Stimulated activated CD8-positive, alpha-beta memory T cell treated with anti-CD3 and anti-CD28 coated beads, Interleukin-7, amount 100 ng/mL, for 24 hours (primary cell): Measurements from ENCODE around the gene DSE.

ENCODE experiments used
- DNase-seq: peaks from one replicate; pipeline ENCODE4 v3.0.0-alpha.2; 2020; ENCODE audit warnings: low read depth

DSE gene

GRCh38 chr6:116417661-116418060 lies 46.9 kb downstream of the DSE start:
- no peak for DNase-seq

GRCh38 chr6:116419069-116419786 lies 48.5 kb downstream of the DSE start:
- no peak for DNase-seq

- no peak for DNase-seq
These were observed 49.6 kb downstream of the DSE start for GRCh38 chr6:116420341-116420740.

- DNase-seq = no peak
These were observed 51.5 kb downstream of the DSE start for GRCh38 chr6:116422238-116422637.

GRCh38 chr6:116424001-116424400 lies 53.3 kb downstream of the DSE start:
- no peak for DNase-seq

GRCh38 chr6:116426551-116426950 lies 55.8 kb downstream of the DSE start:
- no peak for DNase-seq

- no peak for DNase-seq
These were observed 58.4 kb downstream of the DSE start for GRCh38 chr6:116429111-116429510.

GRCh38 chr6:116430860-116431259 lies 60.1 kb downstream of the DSE start:
- no peak for DNase-seq

GRCh38 chr6:116431964-116432595 lies 61.3 kb downstream of the DSE start:
- DNase-seq = no peak

- DNase-seq = no peak
These were observed 62.5 kb downstream of the DSE start for GRCh38 chr6:116433206-116433712.

GRCh38 chr6:116434056-116434725 lies 63.4 kb downstream of the DSE start:
- no peak for DNase-seq

GRCh38 chr6:116436586-116436985 lies 65.8 kb downstream of the DSE start:
- DNase-seq = no peak

- DNase-seq = no peak
These were observed 66.9 kb downstream of the DSE start for GRCh38 chr6:116437656-116438055.

GRCh38 chr6:116438590-116439448 lies 68.1 kb downstream of the DSE start:
- no peak for DNase-seq

GRCh38 chr6:116439522-116440051 lies 68.8 kb downstream of the DSE start:
- DNase-seq = no peak

GRCh38 chr6:116443105-116443504 lies 72.4 kb downstream of the DSE start:
- no peak for DNase-seq

- no peak for DNase-seq
These were observed 73.3 kb downstream of the DSE start for GRCh38 chr6:116444092-116444491.

- no peak for DNase-seq
These were observed 73.8 kb downstream of the DSE start for GRCh38 chr6:116444575-116444974.

- no peak for DNase-seq
These were observed 74.4 kb downstream of the DSE start for GRCh38 chr6:116445102-116445501.

GRCh38 chr6:116446399-116446798 lies 75.7 kb downstream of the DSE start:
- no peak for DNase-seq

GRCh38 chr6:116447052-116447451 lies 76.3 kb downstream of the DSE start:
- DNase-seq = no peak

- DNase-seq = no peak
These were observed 76.8 kb downstream of the DSE start for GRCh38 chr6:116447496-116448011.
